ENCODE results near the gene NQO2.

GRCh38 chr6:2951728-2952127, 48.0 kb upstream of the NQO2 start:
- TF ChIP-seq CTCF (IDR thresholded peaks at IDR 0.05 in 8 of 11, conservative IDR thresholded peaks at IDR 0.05 in 3 of 11), result no peak
- TF ChIP-seq POLR2A (IDR thresholded peaks at IDR 0.05), result no peak
